Measurements from ENCODE around the gene GREB1L.

- no peak for TF ChIP-seq CTCF (conservative IDR thresholded peaks at IDR 0.05)
- no peak for TF ChIP-seq ZFX (IDR thresholded peaks at IDR 0.05)
Measured at GRCh38 chr18:21513741-21514140, 271.7 kb downstream of the GREB1L start.
